ENCODE results near the gene ELP2. TPM values are rescaled to one million over a fixed set of nuclear protein-coding genes. Genes with fewer than 3 reads are reported as not detected.
"Not testable (repeated sequence)": the region's sequence is repeated elsewhere in the genome, so short reads cannot be mapped to it uniquely, and the experiment has no call there.

The ELP2 gene
- total and polyA plus RNA-seq, 12 donors = 33.7 to 69.2 (median 57.9) TPM

DNA sequence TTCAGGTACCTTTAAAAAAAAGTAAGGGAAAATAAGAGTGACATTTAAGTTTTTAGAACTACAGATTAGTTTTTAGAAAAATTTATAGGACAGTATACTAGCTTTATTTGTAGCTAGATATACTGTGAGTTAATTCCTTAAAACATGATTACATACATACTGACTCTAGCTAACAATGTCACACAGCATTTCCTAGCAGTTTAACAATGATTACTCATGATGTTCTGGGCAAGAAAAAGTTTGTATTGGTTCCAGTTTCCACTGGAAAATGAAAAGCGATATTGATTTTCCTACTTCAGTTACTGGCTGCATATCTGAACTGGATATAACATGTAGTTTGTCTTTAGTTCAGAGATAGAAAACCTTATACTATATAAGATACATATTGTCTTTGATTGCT lies 20.0 kb upstream of the ELP2 start:
- no peaks in the 10 kb centered on the region for H3K4me1 ChIP-seq
- ATAC-seq = no peak
- H3K9me3 ChIP-seq = no peaks in the 10 kb centered on the region
- intact Hi-C loops (cut with DNase I) = no loop called here
- no peak overlapping the region for H3K27ac ChIP-seq
- no peak overlapping the region for H3K4me3 ChIP-seq
- H3K27me3 ChIP-seq = no peaks in the 10 kb centered on the region
- WGBS, 2 donors = 98 to 99% methylated on average over 1 of the region's 1 CpG
- TF ChIP-seq, protein P1, sequence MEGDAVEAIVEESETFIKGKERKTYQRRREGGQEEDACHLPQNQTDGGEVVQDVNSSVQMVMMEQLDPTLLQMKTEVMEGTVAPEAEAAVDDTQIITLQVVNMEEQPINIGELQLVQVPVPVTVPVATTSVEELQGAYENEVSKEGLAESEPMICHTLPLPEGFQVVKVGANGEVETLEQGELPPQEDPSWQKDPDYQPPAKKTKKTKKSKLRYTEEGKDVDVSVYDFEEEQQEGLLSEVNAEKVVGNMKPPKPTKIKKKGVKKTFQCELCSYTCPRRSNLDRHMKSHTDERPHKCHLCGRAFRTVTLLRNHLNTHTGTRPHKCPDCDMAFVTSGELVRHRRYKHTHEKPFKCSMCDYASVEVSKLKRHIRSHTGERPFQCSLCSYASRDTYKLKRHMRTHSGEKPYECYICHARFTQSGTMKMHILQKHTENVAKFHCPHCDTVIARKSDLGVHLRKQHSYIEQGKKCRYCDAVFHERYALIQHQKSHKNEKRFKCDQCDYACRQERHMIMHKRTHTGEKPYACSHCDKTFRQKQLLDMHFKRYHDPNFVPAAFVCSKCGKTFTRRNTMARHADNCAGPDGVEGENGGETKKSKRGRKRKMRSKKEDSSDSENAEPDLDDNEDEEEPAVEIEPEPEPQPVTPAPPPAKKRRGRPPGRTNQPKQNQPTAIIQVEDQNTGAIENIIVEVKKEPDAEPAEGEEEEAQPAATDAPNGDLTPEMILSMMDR (IDR thresholded peaks at IDR 0.05) = no peak
- DNase-seq = no peak
- H3K36me3 ChIP-seq = peaks cover 0 to 67% (median 23%) of the 10 kb centered on the region in 9 donors

DNA sequence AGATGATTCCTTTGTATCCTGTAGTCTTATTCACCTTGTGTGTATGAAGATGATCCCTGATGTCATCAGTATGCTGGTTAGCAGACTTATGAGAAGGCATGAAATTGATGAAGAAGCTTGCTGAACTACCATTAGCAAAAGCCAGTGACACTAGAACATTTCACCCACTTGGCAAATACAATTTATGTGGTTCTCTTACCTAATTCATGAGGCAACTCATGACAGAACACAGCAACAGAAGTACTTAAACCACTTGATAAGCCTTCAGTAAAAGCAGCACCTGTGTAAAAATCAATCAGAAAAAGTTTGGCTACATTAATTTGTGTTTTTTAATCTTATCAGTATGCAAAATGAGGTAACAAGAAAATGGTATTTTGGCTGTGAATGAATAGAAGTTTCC lies 17.4 kb upstream of the ELP2 start:
- Histone ChIP-seq H3K9me3 (no peaks in the 10 kb centered on the region), H3K4me1 (no peaks in the 10 kb centered on the region), H3K36me3 (peaks cover 0 to 91% (median 24%) of the 10 kb centered on the region in 9 donors), H3K27ac (no peak overlapping the region), H3K4me3 (no peak overlapping the region), H3K27me3 (no peaks in the 10 kb centered on the region)
- intact Hi-C loops (cut with DNase I) = no loop called here
- TF ChIP-seq, protein P1 (IDR thresholded peaks at IDR 0.05) = no peak
- DNase-seq (no peak), ATAC-seq (no peak)

DNA sequence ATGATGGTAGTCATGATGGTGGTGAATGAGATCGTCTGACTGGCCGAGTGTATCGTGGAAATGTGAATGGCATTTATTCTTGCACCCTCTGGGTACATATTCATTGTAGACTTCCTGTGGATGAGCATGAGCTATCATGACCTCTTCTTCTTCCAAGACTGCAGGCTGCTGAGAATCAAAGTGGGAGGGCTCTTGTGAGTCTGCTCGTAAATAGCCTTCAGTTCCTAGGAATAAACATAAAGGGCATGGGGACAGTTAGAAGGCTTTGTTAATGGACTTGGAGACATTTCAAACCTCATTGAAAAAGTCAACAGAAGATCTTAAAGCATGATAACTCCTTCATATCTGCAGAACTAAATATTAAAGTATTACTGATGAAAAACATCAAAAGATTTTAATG lies 15.4 kb upstream of the ELP2 start:
- H3K4me3 ChIP-seq = no peak overlapping the region
- WGBS, 2 donors = 83 to 88% methylated on average over 4 of the region's 4 CpGs
- H3K9me3 ChIP-seq = no peaks in the 10 kb centered on the region
- DNase-seq = no peak
- no peak overlapping the region for H3K27ac ChIP-seq
- intact Hi-C loops (cut with DNase I) = no loop called here
- H3K36me3 ChIP-seq = peaks cover 0 to 97% (median 24%) of the 10 kb centered on the region in 9 donors
- no peaks in the 10 kb centered on the region for H3K27me3 ChIP-seq
- no peak for ATAC-seq
- TF ChIP-seq, protein P1 (IDR thresholded peaks at IDR 0.05) = no peak
- no peaks in the 10 kb centered on the region for H3K4me1 ChIP-seq

DNA sequence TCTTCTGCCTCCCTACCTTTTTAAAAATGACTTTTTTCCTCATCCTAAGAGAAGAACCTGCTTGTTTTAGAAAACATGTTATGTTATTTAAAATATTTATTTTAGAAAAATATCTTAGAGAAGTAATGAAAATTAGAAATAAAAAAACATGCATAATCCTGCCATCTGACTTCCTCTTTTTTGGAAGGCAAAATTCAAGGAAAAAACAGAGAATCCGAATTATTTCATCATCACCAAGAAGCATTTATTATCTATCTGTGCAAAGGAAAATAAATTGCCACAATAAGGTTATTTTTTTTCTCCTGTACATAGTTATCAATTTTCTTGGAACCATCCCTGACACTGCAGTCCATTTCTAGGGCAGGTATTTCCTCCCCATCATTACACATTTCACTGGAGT lies 15.0 kb upstream of the ELP2 start:
- intact Hi-C loops (cut with DNase I) = no loop called here
- ATAC-seq = no peak

DNA sequence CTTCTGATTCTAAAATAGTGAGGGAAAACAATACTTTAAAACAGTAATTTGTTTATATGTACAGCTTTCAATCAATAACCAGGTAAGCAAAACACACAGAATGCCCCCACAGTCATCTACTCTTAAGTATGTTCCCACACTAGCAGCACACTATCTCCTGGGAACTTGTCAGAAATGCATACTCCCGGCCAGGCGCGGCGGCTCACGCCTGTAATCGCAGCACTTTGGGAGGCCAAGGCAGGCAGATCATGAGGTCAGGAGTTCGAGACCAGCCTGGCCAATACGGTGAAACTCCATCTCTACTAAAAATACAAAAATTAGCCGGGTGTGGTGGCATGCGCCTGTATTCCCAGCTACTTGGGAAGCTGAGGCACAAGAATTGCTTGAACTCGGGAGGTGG lies 12.9 kb upstream of the ELP2 start:
- 92 to 98% methylated on average over 11 of the region's 11 CpGs for WGBS, 2 donors
- intact Hi-C loops (cut with DNase I); H3K4me3 ChIP-seq; H3K27me3 ChIP-seq; H3K9me3 ChIP-seq; H3K27ac ChIP-seq; H3K4me1 ChIP-seq; DNase-seq; ATAC-seq: not testable (repeated sequence)
- H3K36me3 ChIP-seq = peaks cover 0 to 100% (median 26%) of the 10 kb centered on the region in 9 donors

More for the DNA sequence above, 15.0 kb upstream of the ELP2 start:
- WGBS, 2 donors = 90 to 91% methylated on average over 1 of the region's 1 CpG
- H3K36me3 ChIP-seq = peaks cover 0 to 97% (median 24%) of the 10 kb centered on the region in 9 donors
- H3K9me3 ChIP-seq = no peaks in the 10 kb centered on the region
- H3K27ac ChIP-seq = no peak overlapping the region
- H3K4me1 ChIP-seq = no peaks in the 10 kb centered on the region
- no peak overlapping the region for H3K4me3 ChIP-seq
- no peak for DNase-seq
- no peaks in the 10 kb centered on the region for H3K27me3 ChIP-seq
- TF ChIP-seq, protein P1 (IDR thresholded peaks at IDR 0.05) = no peak

Data from heart right ventricle (tissue), 16 donors.